HEK293T (cell line): ENCODE measurements around the gene KDM2B.

Source experiments
- BHLHE40 ChIP-seq: fragments of 450-650 bp; IDR thresholded peaks from 2 replicates; pipeline ENCODE4 v1.6.1; 2016; ENCODE audit warnings: mild to moderate bottlenecking, moderate library complexity, borderline replicate concordance
- FOXA1 ChIP-seq: fragments of 450-650 bp; IDR thresholded peaks from 2 replicates; pipeline ENCODE4 v1.6.1; 2016; ENCODE audit warnings: mild to moderate bottlenecking
- HDGF ChIP-seq: fragments of 450-650 bp; IDR thresholded peaks from 2 replicates; pipeline ENCODE4 v1.6.1; 2017; ENCODE audit warnings: antibody characterized with exemption, borderline replicate concordance
- SUZ12 ChIP-seq: fragments of 450-650 bp; IDR thresholded peaks from 2 replicates; pipeline ENCODE4 v1.6.1; 2016; ENCODE audit warnings: mild to moderate bottlenecking
- TF ChIP-seq, protein P1 (sequence below): fragments of 450-650 bp; IDR thresholded peaks from 2 replicates; pipeline ENCODE4 v1.6.1; 2016

DNA sequence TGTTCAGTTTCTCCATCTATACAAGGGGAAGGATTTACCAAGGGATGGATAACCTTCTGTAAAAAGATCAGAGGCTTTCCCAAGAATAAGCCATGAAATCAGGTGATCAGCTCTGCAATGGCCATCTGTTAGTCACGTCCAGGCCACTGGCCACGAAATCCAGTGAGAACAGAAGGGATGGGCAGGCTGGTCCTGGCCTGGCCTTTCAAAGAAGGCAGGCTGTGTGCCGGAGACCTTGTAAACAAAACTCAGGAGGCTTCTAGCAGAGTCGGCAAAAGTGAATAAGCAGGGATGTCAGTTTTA, 112.4 kb downstream of the KDM2B start:
- no peak for TF ChIP-seq HDGF
- TF ChIP-seq FOXA1: no peak
- TF ChIP-seq, protein P1, sequence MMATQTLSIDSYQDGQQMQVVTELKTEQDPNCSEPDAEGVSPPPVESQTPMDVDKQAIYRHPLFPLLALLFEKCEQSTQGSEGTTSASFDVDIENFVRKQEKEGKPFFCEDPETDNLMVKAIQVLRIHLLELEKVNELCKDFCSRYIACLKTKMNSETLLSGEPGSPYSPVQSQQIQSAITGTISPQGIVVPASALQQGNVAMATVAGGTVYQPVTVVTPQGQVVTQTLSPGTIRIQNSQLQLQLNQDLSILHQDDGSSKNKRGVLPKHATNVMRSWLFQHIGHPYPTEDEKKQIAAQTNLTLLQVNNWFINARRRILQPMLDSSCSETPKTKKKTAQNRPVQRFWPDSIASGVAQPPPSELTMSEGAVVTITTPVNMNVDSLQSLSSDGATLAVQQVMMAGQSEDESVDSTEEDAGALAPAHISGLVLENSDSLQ: no peak
- no peak for TF ChIP-seq SUZ12
- no peak for TF ChIP-seq BHLHE40
